SK-N-MC (cell line): ENCODE results near the gene MAP3K15.

Experiments used
- EZH2 ChIP-seq: fragments of 200-600 bp; sonication (generic); IDR thresholded peaks from one replicate; pipeline ENCODE4 v1.6.1; 2017; ENCODE audit warnings: antibody characterized with exemption
- FOXP2 ChIP-seq: optimal IDR thresholded peaks from 2 replicates; pipeline ENCODE3; 2011; ENCODE audit warnings: mild to moderate bottlenecking, moderate library complexity; ENCODE audit not compliant: insufficient read depth; ENCODE audit errors: extremely low read length, control extremely low read depth
- POLR2AphosphoS5 ChIP-seq: IDR thresholded peaks from 2 replicates; pipeline ENCODE4 v1.6.1; 2012; ENCODE audit warnings: mild to moderate bottlenecking, low read depth, low read length, borderline replicate concordance

- TF ChIP-seq EZH2: no peak
- TF ChIP-seq POLR2AphosphoS5: no peak
- no peak for TF ChIP-seq FOXP2
Measured at GRCh38 chrX:19563746-19564145, 48.4 kb upstream of the MAP3K15 start.
